ENCODE data around the gene PIP5K1B.
"Not testable (repeated sequence)": the region's sequence is repeated elsewhere in the genome, so short reads cannot be mapped to it uniquely, and the experiment has no call there.

The PIP5K1B gene

DNA sequence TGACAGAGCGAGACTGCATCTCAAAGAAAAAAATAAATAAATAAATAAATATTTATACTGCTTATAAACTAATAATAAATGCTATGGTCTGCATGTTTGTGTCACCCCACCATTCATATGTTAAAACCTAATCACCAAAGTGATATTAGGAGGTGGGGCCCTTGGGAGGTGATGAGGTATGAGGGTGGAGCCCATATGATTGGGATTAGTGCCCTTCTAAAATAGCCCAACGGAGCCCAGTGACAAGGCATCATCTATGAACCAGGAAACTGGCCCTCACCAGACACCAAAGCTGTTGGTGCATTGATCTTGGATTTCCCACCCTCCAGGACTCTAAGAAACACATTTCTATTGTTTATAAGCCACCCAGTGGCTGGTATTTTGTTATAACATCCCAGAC lies 335.6 kb downstream of the PIP5K1B start:
- no peak for DNase-seq

DNA sequence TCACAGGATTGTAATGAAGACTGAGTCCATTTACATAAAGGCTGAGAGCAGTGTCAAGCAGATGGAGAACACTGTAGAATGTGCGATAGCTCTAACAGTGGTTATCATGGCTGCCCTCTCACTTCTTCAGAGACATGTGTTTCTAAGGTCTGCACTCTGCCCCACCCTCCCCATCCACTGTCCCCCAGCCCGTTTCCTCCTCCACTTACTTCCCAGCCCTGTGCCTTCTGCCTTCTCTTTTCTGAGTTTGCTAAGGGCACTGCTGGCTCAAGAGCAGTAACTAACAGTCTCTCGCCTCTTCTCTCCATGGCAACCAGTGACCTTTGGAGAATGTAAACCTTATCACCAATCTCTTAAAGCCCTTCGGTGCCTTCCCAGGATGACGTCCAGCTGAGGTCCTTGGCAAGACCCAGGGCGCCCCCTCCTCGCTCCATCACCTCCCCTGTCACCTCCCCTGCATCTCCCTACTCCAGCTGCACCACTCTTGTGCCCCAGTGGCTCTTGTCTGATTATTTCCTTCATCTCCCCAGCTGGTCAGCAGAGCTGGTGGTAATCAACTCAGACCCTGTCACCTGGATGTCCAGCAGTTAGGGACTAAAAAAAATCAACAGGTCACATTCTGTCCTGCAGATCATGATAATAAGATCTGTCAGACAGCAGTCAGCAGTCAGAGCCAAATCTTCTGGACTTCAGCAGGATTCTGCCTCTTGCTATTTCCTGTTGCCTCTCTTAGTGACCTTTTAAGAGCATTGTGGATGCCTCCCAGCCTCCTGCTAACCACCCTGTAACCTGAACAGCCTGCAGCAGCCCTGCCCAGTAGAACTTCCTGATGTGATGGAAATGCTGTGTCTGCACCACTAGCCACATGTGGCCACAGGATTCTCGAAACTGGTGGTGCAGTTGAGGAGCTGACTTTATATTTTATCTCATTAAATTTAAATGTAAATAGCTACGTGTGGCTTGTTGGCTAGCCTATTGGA lies 339.5 kb downstream of the PIP5K1B start:
- peak; percentile 28 for DNase-seq

DNA sequence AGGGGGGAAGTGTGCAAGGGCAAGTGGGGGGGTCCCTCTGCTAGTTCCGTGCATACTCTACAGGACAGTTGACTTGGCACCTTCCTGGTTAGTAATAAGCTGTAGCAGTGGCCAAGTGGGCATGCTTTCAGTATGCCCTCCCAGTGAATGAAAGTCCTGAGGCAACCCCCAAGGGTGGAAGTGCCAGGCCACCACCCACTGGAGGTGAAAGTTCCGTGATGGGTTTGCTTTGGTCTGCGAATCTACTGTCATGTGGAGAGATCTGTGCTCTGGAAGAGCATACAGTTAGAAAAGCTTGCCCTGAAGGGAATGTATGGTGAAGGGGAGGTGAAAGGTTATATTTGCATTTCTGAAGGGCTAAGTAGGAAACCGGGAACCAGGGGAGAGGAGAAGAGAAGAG lies 340.8 kb downstream of the PIP5K1B start:
- DNase-seq, result no peak

DNA sequence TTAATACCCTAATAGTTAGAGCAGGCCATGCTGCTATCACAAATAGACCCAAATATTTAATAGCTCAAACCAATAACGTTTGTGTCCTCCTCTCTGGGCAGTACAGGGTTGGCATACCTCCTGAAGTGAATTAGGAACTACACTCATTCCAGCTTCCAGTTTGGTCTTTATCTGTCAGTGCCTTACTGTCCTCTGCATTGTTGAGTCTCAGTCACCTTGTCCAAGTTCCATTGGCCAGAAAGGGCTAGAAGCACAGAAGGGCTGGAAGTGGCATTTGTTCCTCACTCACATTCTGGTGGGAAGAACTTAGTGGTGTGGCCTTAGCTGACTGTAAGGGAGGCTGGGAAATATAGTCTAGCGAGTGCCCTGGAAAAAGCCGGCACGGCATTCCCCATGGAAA lies 341.7 kb downstream of the PIP5K1B start:
- DNase-seq, result no peak

DNA sequence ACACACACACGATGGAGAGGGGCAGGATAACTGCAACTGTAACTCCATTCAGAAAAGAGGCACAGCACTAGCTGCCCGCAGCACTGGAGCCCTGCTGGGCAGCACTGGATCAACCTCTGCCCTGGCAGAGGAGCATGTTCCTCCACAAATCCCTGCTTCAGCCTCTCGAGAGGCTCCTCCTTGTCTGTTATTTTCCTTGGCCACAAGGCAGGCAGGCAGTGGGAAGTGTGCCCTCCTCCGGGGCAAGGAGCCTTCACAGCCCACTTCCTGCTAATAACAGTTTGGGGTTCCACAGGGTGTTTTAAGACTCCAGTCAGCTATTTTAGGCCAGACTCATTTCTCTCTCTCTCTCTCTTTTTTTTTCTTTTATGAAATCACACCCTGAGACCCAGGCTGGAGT lies 342.3 kb downstream of the PIP5K1B start:
- DNase-seq, result no peak

DNA sequence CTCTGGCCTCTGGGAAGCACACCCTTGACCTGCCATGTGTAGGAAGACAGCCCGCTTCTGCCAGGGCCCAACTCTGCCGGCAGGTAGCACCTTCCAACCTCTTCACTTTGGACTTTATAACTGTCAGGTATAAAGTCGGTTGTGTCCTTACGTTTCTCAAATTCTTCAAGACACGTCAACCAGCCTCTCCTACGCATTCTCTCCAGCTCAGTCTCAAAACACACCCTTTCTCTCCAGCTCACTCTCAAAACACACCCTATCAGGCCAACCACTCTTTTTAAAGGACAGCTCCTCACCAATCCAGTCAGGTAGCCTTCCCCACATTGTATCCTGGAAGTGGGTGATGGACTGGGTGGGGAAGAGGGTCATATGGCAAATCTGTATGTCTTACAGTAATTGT lies 344.1 kb downstream of the PIP5K1B start:
- DNase-seq, result no peak

DNA sequence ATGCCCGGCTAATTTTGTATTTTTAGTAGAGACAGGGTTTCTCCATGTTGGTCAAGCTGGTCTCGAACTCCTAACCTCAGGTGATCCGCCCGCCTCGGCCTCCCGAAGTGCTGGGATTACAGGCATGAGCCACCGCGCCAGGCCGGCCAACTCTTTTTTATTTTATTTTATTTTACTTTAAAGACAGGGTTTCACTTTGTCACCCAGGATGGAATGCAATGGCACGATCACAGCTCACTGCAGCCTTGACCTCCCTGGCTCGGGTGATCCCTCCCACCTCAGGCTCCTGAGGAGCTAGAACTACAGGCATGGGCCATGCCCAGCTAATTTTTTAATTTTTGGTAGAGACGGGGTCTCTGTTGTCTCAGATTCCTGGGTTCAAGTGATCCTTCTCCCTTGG lies 345.9 kb downstream of the PIP5K1B start:
- not testable (repeated sequence) for DNase-seq

DNA sequence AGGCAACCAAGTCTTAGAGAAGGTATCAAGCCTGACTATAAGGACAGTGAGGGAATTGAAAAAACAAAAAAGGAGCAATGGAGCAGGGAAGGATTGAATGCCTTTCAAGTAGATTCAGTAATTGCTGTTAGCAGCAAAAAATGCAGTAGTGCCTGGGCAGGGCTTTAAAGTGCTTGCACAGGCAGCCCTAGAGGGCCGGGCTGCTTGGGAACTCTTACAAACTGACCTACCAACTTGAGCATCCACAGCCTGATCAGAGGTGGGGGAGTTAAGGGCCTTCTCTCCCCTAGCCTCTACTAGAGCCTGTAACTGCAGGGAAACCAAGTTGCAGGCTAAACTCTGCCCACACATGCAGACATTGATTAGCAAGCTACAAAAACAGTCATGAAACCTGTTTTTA lies 349.9 kb downstream of the PIP5K1B start:
- no peak for DNase-seq

DNA sequence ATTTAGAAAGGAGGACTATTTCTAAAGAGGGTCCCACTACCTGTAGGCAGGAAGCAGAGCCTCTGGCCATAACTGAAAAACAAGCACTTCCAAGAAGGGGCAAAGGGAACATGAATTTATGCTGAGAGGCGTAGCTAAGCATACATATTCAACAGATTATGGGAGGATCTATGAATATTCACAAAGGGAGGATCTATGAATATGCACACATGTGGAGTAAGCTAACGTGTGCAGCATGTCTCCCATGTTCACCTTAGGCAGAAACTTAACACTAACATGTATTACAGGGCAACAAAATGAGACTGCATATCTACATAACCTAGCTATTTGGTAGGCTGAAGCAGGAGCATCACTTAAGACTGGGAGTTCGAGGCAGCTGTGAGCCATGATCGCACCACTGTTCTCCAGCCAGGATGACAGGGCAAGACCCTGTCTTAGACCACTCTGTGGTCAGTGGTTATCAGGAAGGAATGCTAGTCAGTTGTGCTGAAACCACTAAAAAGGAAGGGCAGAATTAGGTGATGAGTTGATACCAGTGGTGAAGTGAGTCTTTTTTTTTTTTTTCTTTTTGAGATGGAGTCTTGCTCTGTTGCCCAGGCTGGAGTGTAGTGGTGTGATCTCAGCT lies 351.3 kb downstream of the PIP5K1B start:
- no peak for DNase-seq

DNA sequence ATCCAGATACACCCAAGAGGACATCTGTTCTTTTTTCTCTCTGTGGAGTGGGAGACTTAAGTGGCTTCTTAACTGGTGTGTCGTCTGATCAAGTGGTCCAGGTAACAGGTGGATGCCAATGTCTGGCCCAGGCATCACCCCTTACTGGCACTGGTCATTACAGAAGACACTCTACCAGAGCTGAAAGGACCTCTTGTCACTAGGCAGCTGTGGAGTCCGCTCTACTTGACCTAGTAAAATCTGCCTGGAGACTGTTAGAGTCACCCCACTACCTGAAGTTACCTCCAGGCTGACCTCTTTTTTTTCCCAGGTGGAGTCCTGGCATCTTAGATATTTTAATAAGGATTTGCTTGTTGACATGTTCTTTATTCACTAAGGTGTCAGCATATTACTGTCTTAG lies 353.1 kb downstream of the PIP5K1B start:
- DNase-seq, result no peak
